Ovary (tissue), 3 donors: Measurements from ENCODE around the gene SEC16B.
"Not testable (repeated sequence)": the region's sequence is repeated elsewhere in the genome, so short reads cannot be mapped to it uniquely, and the experiment has no call there.

ENCODE experiments used
- EP300 ChIP-seq: sonication (generic); formaldehyde crosslinking; IDR thresholded peaks from one replicate; pipeline ENCODE4 v1.6.1; 2017; ENCODE audit warnings: antibody characterized with exemption
- TF ChIP-seq, protein P1 (sequence below), 3 donors: fragments of 450-650 bp in 2 of 3; fragments of 200-600 bp in 1 of 3; IDR thresholded peaks; one replicate each; pipeline versions ENCODE4 v1.5.1 to v1.8.0; 2016 to 2022; ENCODE audit warnings: antibody characterized with exemption in 3 of 3, mild to moderate bottlenecking in 1 of 3
- donor health status: DM: no; HTN: no; CAD: no.

DNA sequence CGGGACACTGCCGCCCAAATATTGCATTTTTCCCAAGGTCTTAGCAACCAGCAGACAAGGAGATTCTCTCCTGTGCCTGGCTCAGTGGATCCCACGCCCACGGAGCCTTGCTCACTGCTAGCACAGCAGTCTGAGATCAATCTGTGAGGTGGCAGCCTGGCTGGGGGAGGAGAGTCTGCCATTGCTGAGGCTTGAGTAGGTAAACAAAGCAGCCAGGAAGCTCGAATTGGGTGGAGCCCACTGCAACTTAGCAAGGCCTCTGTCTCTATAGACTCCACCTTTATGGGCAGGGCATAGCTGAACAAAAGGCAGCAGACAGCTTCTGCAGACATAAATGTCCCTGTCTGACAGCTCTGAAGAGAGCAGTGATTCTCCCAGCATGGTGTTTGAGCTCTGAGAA lies 16.4 kb upstream of the SEC16B start:
- TF ChIP-seq, protein P1, sequence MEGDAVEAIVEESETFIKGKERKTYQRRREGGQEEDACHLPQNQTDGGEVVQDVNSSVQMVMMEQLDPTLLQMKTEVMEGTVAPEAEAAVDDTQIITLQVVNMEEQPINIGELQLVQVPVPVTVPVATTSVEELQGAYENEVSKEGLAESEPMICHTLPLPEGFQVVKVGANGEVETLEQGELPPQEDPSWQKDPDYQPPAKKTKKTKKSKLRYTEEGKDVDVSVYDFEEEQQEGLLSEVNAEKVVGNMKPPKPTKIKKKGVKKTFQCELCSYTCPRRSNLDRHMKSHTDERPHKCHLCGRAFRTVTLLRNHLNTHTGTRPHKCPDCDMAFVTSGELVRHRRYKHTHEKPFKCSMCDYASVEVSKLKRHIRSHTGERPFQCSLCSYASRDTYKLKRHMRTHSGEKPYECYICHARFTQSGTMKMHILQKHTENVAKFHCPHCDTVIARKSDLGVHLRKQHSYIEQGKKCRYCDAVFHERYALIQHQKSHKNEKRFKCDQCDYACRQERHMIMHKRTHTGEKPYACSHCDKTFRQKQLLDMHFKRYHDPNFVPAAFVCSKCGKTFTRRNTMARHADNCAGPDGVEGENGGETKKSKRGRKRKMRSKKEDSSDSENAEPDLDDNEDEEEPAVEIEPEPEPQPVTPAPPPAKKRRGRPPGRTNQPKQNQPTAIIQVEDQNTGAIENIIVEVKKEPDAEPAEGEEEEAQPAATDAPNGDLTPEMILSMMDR (IDR thresholded peaks at IDR 0.05): not testable (repeated sequence)
- TF ChIP-seq EP300: not testable (repeated sequence)
